NCI-H1092 (cell line): ENCODE data around the gene SLX9.
"Not testable (repeated sequence)": the region's sequence is repeated elsewhere in the genome, so short reads cannot be mapped to it uniquely, and the experiment has no call there.

Experiments used
- DNase-seq: peaks from one replicate; lab custom pipeline; 2025; lab: John Stamatoyannopoulos, UW

SLX9 gene

DNA sequence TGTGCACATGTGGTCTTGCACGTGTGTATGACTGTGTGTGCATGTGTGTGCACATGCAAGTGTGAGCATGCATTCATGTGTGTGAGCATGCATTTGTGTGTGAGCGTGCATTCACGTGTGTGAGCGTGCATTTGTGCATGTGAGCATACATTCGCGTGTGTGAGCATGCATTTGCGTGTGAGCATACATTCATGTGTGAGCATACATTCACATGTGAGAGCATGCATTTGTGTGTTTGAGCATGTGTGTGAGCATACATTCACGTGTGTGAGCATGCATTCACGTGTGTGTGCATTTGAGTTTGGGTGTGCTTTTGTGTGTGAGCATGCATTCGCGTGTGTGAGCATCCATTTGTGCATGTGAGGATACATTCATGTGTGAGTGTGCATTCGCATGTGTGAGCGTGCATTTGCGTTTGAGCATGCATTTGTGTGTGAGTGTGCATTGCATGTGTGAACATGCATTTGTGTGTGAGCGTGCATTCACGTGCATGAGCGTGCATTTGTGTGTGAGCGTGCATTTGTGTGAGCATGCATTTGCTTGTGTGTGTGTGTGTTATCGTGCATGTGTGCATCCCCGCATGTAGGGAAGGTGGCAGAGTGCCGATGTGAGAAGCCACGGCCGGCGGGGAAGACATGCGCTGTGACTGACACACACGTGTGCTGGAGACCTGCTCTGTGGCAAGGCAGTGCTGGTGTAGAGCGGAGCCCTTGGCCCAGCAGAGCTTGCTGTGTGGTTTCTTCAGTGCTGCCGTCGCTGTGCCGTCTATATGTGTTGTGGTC, 37.4 kb upstream of the SLX9 start:
- DNase-seq = no peak

DNA sequence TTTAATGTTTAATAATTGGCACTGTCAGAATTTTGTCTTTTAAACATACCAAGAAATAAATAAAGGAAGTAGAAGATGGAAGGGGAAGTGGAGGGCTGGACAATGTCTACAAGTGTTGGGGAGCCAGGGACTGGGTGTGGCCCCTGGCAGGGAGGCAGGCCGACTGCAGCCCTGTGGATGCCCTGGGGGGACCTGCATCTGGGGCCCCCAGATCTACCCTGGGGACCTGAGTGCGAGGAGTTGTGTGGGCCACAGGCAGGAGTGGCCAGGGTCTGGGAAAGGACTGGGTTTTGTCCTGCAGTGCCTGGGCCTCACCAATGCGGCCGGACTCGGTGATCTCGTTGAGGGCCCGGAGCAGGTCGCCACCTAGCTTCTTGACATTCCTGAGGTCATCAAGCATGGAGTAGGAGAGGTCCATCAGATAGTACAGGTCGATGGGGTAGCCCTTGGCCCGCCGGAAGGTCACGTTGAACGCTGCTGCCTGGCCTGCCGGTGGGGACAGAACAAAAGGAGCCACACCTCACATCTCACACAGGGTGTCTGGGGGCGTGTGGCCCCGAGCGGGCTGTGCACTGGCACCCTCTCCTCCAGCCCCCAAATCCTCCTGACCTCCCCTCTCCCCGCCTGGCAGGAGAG, 36.7 kb upstream of the SLX9 start:
- DNase-seq = no peak

- DNase-seq = no peak
Observed at GRCh38 chr21:44903689-44904088, 36.1 kb upstream of the SLX9 start.

DNA sequence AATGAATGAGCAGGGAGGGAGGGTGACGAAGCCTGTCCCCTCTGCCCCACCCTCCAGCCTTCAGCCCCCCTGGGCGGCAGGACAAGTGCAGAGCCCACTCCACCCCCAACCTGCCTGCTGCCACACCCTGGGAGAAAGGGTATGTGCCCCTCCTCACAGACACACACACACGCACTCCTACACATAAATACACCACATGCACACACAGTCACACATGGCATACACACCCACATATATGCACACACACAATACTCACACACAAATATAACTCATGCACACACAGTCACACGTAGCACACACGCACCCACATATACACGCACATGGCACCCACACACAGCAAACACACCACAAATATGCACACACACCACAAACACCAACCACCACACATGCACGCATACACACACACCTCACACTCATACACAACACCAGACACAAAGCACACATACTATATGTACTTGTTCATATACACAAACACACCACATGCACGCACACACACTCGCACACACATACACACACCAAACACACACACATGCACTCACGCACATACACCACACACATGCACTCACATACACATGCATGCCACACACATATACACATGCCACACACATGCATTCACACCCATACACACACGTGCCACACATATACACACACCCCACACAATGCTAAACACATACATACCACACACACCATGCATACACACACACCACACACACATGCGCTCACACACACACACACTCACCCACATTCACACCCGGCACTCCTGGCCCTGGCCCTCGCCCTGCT, 35.5 kb upstream of the SLX9 start:
- DNase-seq = no peak

GRCh38 chr21:44905016-44905727, 34.7 kb upstream of the SLX9 start:
- DNase-seq = no peak

DNA sequence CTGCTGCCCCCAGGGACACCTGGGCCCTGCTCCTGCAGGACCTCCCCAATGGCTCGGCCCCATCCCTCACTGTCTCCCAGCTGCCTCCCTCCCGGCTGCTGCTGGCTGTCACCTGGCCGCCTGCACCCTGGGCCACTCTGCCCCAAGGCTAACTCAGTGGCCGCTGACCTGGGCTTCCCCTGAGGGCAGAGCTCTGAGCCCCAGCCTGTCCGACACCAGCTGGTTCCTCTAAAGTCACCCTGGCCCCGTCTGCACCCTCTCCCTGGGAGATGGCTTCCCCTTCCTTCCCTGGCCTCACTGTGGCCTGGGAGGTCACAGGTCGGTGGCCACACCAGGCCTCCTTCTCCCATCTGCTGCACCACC, 34.1 kb upstream of the SLX9 start:
- no peak for DNase-seq

DNA sequence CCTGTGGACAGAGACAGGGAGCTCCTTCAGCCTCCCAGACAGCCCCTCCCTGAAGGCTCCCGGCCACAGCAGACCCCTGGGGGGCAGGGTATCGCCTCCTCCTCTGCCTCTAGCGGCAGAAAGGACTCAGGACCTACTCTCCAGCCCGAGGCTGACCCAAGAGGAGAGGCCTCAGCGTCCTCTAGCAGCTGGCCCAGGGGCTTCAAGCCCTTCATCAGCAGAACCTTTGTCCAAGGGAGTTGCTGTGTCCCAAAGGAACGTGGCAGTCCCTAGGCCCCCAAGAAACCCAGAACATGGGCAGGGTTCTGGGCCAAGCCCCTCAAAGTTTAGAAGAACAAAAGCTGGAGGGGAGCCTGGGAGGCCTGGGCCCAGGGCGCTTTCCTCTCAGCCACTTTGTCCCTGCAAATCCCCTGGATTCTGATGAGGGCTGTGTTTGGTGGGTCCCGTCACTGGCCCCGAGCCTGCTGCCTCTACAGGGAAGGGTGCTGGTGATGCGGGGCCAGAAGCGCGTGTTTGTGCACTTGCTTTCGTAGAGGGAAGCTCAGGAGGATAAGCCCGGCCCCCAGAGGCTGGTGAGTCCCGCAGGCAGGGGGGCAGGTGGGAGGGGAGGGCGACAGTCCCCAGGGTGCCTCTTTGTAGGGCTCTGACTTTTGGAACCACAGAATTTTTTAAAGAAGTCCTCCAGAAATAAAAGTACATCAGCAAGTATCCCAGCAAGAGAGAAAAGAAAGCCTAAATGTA, 32.4 kb upstream of the SLX9 start:
- no peak for DNase-seq

DNA sequence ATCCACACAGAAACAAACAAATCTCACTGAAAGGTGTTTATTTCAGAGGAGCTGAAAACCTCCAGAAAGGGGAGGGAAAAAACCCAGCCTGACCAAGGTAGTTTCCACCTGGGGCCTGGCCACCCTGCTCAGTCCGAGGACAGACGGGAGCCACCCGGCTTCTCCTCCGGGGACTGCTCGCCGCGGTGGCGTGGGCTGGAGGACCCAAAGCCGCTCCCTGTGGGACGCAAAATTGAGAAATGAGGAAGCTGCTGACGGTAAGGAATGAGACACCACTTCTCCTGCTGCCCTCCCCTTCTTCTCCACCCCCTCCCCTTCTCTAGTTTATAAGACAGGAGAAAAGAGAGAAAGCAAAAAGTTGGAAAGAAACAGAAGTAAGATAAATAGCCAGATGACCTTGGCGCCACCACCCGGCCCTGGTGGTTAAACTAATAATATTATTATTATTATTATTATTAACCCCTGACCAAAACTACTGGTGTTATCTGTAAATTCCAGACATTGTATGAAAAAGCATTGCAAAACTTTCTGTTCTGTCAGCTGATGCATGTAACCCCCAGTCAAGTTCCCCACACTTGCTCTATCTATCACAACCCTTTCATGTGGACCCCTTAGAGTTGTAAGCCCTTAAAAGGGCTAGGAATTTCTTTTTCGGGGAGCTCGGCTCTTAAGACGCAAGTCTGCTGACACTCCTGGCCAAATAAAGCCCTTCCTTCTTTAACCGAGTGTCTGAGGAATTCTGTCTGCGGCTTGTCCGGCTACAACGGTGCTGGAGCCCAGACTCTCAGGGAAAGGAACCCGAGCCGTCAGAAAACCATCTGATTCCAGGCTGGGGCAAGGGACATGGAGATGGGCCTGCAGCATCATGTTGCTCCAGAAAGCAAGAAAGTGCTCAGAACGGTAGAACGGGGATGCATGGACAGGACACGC, 31.6 kb upstream of the SLX9 start:
- DNase-seq = no peak

DNA sequence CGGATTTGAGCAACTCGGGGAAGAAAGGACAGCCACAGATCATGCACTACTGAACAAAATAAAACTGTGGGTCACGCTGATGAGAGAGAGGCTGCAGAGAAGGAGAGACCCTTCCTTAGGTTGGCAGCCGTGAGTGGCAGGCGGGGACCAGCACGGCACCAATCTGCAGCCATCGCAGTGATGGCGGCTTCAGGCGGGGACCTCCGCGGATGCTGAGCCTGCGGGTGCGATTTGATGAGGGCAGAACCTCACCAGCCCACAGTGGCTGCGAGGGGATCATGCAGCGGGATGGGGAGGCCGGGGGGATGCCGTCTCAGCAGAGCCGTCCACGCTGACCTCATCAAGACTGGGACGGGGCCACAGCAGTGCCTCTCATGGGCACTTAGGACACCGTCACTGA, 30.9 kb upstream of the SLX9 start:
- no peak for DNase-seq

- no peak for DNase-seq
Observed at GRCh38 chr21:44909719-44910118, 30.1 kb upstream of the SLX9 start.

GRCh38 chr21:44910229-44911067, 29.4 kb upstream of the SLX9 start:
- no peak for DNase-seq

DNA sequence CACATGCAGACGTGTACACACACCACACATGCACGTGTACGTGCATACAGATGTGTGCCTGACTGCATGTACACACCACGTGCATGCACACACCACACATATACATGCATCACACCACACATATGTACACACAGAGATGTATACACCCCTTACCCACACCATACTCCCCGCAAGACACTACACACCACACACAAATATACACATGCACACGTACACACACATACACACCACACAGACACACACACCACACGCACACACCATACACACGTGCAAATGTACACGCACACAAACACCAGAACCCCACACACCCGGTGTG, 28.8 kb upstream of the SLX9 start:
- no peak for DNase-seq

GRCh38 chr21:44911384-44912157, 28.3 kb upstream of the SLX9 start:
- peak; percentile 78 for DNase-seq

GRCh38 chr21:44912158-44912473, 27.7 kb upstream of the SLX9 start:
- no peak for DNase-seq

DNA sequence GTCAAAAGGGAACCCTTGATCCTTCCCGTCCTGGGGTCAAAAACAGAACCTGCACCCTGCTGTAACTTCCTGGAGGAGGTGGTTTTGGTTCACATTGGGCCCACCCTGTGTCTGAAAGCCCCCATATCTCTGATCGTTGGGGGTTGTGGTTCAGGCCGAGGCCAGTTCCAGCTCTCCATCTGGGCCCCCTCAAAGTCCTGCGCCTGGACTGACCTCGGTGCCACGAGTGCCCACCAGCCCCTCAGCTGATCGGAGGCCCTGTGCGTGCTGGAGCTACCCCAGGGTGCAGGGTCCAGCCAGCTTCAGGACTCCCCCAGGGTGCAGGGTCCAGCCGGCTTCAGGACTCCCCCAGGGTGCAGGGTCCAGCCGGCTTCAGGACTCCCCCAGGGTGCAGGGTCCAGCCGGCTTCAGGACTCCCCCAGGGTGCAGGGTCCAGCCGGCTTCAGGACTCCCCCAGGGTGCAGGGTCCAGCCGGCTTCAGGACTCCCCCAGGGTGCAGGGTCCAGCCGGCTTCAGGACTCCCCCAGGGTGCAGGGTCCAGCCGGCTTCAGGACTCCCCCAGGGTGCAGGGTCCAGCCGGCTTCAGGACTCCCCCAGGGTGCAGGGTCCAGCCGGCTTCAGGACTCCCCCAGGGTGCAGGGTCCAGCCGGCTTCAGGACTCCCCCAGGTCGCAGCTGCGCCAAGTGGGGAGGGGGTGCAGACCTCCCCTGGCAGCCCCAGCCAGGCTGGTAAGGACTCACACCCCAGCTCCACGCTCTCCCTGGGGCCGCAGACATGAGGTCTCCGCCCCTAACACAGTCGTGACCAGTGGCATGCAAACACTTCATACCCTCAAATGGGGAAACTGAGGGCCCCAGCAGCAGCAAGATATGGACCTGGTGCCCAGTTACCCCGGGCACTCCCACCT, 27.1 kb upstream of the SLX9 start:
- DNase-seq = not testable (repeated sequence)

DNA sequence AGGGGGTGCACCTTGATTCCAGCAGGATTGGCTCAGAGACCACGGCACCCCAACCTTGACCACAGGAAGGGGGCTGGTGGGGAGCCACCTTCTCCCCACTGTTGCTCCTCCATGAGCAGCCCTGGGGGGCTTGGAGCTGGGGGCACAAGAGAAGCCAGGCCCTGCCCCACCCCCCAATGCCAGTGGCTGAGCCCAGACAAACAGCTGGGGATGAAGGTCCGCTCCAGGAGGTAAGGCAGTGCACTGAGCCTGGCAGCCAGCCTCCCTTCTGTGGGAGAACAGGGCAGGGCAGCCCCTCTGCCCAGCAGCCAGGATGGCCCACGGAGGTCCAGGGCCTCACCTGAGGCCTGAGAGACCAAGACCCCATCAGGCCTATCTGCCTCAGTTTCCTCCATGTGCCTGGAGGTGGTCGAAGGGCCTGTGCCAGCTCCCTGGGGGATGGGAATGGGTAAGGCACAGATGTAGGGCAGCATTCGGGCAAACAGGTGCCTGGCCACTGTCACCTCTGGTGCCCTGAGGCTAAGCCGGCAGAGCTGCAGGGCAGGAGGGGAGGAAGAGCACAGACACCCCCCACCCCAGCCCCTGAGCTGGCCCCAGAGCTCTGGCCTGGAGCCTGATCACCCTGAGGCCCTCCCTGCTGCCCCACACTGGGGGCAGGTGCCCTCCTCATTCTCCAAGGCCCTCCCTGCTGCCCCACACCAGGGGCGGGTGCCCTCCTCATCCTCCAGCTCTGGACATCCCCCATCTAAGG, 26.2 kb upstream of the SLX9 start:
- DNase-seq = no peak

DNA sequence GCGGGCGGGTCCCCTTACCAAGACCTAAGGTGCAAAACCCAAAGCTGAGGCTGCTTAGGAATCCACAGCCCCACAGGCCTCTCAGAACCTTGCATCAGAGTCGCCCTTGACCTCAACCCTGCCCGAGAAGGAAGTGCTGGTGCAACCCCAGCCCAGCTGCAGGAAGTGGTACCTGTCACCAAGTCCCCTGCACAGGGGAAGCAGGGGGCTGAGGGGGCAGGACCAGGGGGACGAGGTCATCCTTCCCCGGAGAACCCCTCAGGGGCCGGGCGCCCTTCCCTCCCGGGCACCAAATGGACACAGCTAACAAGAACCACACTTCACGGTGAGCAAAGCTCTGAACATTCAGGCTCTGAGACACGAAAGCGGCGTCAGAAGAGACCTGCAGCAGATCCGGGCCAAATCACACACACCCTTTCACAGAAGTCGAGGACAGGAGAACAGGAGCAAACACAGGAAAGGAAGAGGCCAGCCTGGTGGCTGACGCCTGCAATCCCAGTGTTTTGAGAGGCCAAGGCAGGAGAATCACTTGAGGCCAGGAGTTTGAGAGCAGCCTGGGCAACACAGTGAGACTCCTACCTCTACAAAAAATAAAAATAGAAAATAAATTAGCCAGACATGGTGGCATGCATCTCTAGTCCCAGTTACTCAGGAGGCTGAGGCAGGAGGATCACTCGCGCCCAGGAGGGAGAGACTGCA, 25.5 kb upstream of the SLX9 start:
- DNase-seq = no peak
